SH-SY5Y (cell line): Measurements from ENCODE around the gene PIGX.

Experiments
- GATA2 ChIP-seq: IDR thresholded peaks from 2 replicates; pipeline ENCODE4 v1.6.1; 2011; ENCODE audit warnings: mild to moderate bottlenecking, low read depth, low read length
- GATA3 ChIP-seq: IDR thresholded peaks from 2 replicates; pipeline ENCODE4 v1.6.1; 2011; ENCODE audit warnings: low read depth, mild to moderate bottlenecking, low read length, moderate library complexity

GRCh38 chr3:196677353-196677752, 34.8 kb upstream of the PIGX start:
- TF ChIP-seq GATA3 (no peak), GATA2 (no peak)
